PC-3 (cell line): Measurements from ENCODE around the gene TNFRSF4. TPM values are rescaled to one million over a fixed set of nuclear protein-coding genes. Genes with fewer than 3 reads are reported as not detected.

Source experiments
- ATAC-seq: fragments of 200-7000 bp; cut with Tn5 transposase; 2 replicates; pipeline ENCODE4 v1.9.1; 2020; ENCODE audit warnings: mild to moderate bottlenecking, moderate library complexity
- BruUV-seq: library from RNA; stranded (reverse); fragments of 400-500 nt; replicated peaks from 2 replicates; lab custom pipeline; 2021; lab: Mats Ljungman, UMichigan
- CTCF ChIA-PET: fragments of 300-600 bp; sonication (Branson Sonifier 250); formaldehyde crosslinking; loops from one replicate; lab custom pipeline; 2022; ENCODE audit warnings: antibody characterized with exemption; lab: Charles Lee
- POLR2A ChIA-PET: fragments of 300-600 bp; sonication (Branson Sonifier 250); formaldehyde crosslinking; loops from one replicate; lab custom pipeline; 2022; ENCODE audit warnings: antibody characterized with exemption; ENCODE audit not compliant: unreplicated experiment; lab: Charles Lee
- DNase-seq: peaks from one replicate; pipeline ENCODE4 v3.0.0-alpha.2; 2015
- H2AFZ ChIP-seq: fragments of 300-600 bp; sonication (generic); 2 replicates; pipeline ENCODE4 v1.6.0; 2016; ENCODE audit warnings: antibody characterized with exemption, low read length
- H3F3A ChIP-seq: fragments of 300-600 bp; sonication (generic); one replicate; pipeline ENCODE4 v1.6.0; 2017; ENCODE audit warnings: antibody characterized with exemption, low read length, control low read depth, mild to moderate bottlenecking; ENCODE audit not compliant: unreplicated experiment
- H3K27ac ChIP-seq: fragments of 300-600 bp; sonication (generic); 2 replicates; pipeline ENCODE4 v1.5.1; 2016; ENCODE audit warnings: mild to moderate bottlenecking, low read length
- H3K27me3 ChIP-seq: fragments of 300-600 bp; sonication (generic); 2 replicates; pipeline ENCODE4 v1.6.1; 2016; ENCODE audit warnings: low read length, mixed read lengths
- H3K36me3 ChIP-seq: fragments of 300-600 bp; sonication (generic); 2 replicates; pipeline ENCODE4 v1.6.1; 2016; ENCODE audit warnings: low read depth, mixed run types, low read length, mixed read lengths
- H3K4me1 ChIP-seq: fragments of 300-600 bp; sonication (generic); 2 replicates; pipeline ENCODE4 v1.5.1; 2016; ENCODE audit warnings: low read length; ENCODE audit not compliant: insufficient read depth
- H3K4me2 ChIP-seq: fragments of 300-600 bp; sonication (generic); 2 replicates; pipeline ENCODE4 v1.6.0; 2016; ENCODE audit warnings: low read length
- H3K4me3 ChIP-seq: fragments of 300-600 bp; sonication (generic); 2 replicates; pipeline ENCODE4 v1.5.1; 2016; ENCODE audit warnings: mild to moderate bottlenecking, low read length, mixed read lengths
- H3K79me2 ChIP-seq: fragments of 300-600 bp; sonication (generic); 2 replicates; pipeline ENCODE4 v1.6.1; 2017; ENCODE audit warnings: low read length, mixed read lengths
- H3K9ac ChIP-seq: fragments of 300-600 bp; sonication (generic); 2 replicates; pipeline ENCODE4 v1.6.0; 2016; ENCODE audit warnings: mild to moderate bottlenecking, low read length
- H3K9me2 ChIP-seq: fragments of 300-600 bp; sonication (generic); replicated peaks from 2 replicates; pipeline ENCODE4 v1.6.1; 2016; ENCODE audit warnings: mixed run types, low read length, mixed read lengths
- H3K9me3 ChIP-seq: fragments of 300-600 bp; sonication (generic); 2 replicates; pipeline ENCODE4 v1.6.1; 2016; ENCODE audit warnings: low read length, mixed read lengths
- H4K20me1 ChIP-seq: fragments of 300-600 bp; sonication (generic); 2 replicates; pipeline ENCODE4 v1.6.1; 2016; ENCODE audit warnings: low read length, mixed read lengths
- EZH2 ChIP-seq: fragments of 300-600 bp; sonication (generic); IDR thresholded peaks from one replicate; pipeline ENCODE4 v1.6.1; 2017; ENCODE audit warnings: antibody characterized with exemption, mild to moderate bottlenecking, low read length; ENCODE audit not compliant: unreplicated experiment
- EZH2phosphoT487 ChIP-seq: fragments of 300-600 bp; sonication (generic); IDR thresholded peaks from 2 replicates; pipeline ENCODE4 v1.6.1; 2018; ENCODE audit warnings: mild to moderate bottlenecking, antibody characterized with exemption, low read length, borderline replicate concordance
- intact Hi-C: fragments of 100-400 bp; cut with micrococcal nuclease; formaldehyde crosslinking; loops from 2 replicates; pipeline ENCODE4 v1.9.0; 2023
- total RNA-seq: library from RNA; depleted of rRNA; stranded (reverse); fragments of >200 nt; gene quantifications from 2 replicates; pipeline ENCODE4 v1.2.3, GENCODE V29; 2014
- TF ChIP-seq, protein P1 (sequence below): fragments of 300-600 bp; sonication (generic); conservative IDR thresholded peaks from 2 replicates; pipeline ENCODE4 v1.5.1; 2017; ENCODE audit warnings: antibody characterized with exemption, low read depth, mild to moderate bottlenecking, low read length

The TNFRSF4 gene
- total RNA-seq, 1 experiment from 2014 or later, result 0.11 TPM

DNA sequence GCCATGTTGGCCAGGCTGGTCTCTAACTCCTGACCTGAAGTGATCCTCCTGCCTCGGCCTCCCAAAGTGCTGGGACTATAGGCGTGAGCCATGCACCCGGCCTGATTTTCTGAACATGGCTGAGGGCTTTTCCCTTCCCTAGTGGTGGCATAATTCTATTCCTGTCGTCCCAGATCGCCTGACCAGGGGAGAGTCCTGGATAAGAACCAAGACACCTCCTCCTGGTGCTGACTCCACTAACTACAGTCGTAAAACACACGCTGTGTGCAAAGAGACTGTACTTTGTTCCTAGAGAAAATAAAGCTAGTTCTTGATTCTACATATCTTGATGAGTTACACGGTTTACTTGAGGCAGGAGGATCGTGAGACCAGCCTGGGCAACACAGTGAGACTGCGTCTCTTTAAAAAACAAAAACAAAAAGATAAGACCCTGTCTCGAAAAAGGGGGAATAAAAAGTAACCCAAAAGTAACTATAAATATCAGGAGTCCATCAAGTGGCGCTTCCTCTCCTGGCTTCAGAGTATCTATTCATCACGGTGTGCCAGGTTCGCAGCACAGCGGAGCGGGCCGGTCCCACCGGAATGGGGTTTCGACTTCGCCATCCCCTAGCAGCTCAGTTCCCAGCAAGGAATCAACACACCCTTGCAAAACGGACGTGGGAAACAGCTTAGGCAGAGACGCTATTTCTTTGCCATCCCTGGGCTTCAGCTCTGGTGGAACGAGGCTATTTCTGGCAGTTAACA lies 16.9 kb upstream of the TNFRSF4 start:
- intact Hi-C loops, result loop anchor here (1.0 to 2.0 kb wide), 2 partner anchors 66 to 109 kb away; no protein-coding TSS in a partner anchor
- H3K4me3 ChIP-seq, result peak overlapping the region; percentile 81
- peak overlapping the region; percentile 95 for H3K9ac ChIP-seq
- ChIA-PET CTCF (interaction anchor here (0.5 to 2.3 kb wide), 6 partner anchors 34 to 217 kb away, joined by 3 to 17 read pairs (median 4); no protein-coding TSS in a partner anchor), POLR2A (no interaction called here)
- peak overlapping the region; percentile 50 for H2AFZ ChIP-seq
- peaks cover 18% of the 10 kb centered on the region for H4K20me1 ChIP-seq
- H3K4me2 ChIP-seq, result peak overlapping the region; percentile 84
- H3K27ac ChIP-seq, result peak overlapping the region; percentile 47
- H3K27me3 ChIP-seq, result no peaks in the 10 kb centered on the region
- no peak for TF ChIP-seq EZH2phosphoT487
- TF ChIP-seq, protein P1, sequence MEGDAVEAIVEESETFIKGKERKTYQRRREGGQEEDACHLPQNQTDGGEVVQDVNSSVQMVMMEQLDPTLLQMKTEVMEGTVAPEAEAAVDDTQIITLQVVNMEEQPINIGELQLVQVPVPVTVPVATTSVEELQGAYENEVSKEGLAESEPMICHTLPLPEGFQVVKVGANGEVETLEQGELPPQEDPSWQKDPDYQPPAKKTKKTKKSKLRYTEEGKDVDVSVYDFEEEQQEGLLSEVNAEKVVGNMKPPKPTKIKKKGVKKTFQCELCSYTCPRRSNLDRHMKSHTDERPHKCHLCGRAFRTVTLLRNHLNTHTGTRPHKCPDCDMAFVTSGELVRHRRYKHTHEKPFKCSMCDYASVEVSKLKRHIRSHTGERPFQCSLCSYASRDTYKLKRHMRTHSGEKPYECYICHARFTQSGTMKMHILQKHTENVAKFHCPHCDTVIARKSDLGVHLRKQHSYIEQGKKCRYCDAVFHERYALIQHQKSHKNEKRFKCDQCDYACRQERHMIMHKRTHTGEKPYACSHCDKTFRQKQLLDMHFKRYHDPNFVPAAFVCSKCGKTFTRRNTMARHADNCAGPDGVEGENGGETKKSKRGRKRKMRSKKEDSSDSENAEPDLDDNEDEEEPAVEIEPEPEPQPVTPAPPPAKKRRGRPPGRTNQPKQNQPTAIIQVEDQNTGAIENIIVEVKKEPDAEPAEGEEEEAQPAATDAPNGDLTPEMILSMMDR, result peak; percentile 55
- peaks cover 28% of the 10 kb centered on the region for H3K4me1 ChIP-seq
- DNase-seq (peak; percentile 81), ATAC-seq (peak; percentile 23)
- peaks cover 92% of the 10 kb centered on the region for H3K79me2 ChIP-seq
- H3K36me3 ChIP-seq, result peaks cover 25% of the 10 kb centered on the region
- H3K9me2 ChIP-seq, result no peaks in the 10 kb centered on the region
- no peaks in the 10 kb centered on the region for H3K9me3 ChIP-seq
- TSS peak; percentile 87 for BruUV-seq
- no peaks in the 10 kb centered on the region for H3F3A ChIP-seq

DNA sequence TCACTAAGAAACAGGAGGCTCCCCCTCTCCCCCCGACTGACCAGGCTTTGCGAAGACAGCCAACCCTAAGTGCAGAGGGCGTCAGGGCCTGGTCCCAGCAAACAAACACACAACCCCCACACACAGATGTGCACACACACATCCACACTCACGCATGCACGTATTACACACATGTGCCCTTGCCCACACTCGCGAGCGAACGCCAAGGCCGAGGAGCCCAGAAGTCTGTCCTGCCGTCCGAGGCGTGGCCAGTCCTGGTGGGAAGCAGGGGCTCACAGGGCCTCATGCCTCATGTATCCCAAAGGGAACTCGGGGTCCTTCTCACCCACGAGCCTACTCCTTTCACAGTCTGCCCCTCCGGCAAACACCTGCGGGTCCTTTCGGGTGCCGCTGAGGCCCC lies 15.8 kb upstream of the TNFRSF4 start:
- TF ChIP-seq, protein P1, result no peak
- TF ChIP-seq EZH2 (no peak), EZH2phosphoT487 (no peak)
- Histone ChIP-seq H3K27ac (no peak overlapping the region), H3K4me1 (peaks cover 28% of the 10 kb centered on the region), H2AFZ (no peak overlapping the region), H4K20me1 (peaks cover 18% of the 10 kb centered on the region), H3K4me2 (peak overlapping the region; percentile 84), H3F3A (no peaks in the 10 kb centered on the region), H3K4me3 (peak overlapping the region; percentile 81; the same call in 1 of the 2 replicates), H3K79me2 (peaks cover 92% of the 10 kb centered on the region), H3K9me3 (no peaks in the 10 kb centered on the region), H3K9ac (no peak overlapping the region), H3K27me3 (no peaks in the 10 kb centered on the region), H3K36me3 (peaks cover 33% of the 10 kb centered on the region), H3K9me2 (no peaks in the 10 kb centered on the region)
- ATAC-seq (no peak), DNase-seq (no peak)
- intact Hi-C loops, result loop anchor here (1.0 to 2.0 kb wide), 2 partner anchors 65 to 107 kb away; no protein-coding TSS in a partner anchor
- ChIA-PET POLR2A (no interaction called here), CTCF (no interaction called here)
- BruUV-seq, result no TSS peak
